KG1 (cell line): ENCODE measurements around the gene FASTKD2.

Experiments used
- DNase-seq: peaks from one replicate; lab custom pipeline; 2025; lab: John Stamatoyannopoulos, UW

FASTKD2 gene

DNA sequence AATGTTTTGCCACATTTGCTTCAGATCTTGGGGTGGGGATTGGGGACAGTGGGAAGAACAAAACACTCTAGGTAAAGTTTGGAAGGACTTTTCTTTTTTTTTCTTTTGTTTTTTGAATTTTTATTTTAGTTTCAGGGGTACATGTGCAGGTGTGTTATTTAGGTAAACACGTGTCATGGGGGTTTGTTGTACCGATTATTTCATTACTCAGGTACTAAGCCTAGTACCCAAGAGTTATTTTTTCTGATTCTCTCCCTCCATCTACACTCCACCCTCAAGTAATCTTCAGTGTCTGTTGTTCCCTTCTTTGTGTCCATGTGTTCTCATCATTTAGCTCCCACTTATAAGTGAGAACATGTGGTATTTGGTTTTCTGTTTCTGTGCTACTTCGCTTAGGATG, 73.3 kb downstream of the FASTKD2 start:
- no peak for DNase-seq

DNA sequence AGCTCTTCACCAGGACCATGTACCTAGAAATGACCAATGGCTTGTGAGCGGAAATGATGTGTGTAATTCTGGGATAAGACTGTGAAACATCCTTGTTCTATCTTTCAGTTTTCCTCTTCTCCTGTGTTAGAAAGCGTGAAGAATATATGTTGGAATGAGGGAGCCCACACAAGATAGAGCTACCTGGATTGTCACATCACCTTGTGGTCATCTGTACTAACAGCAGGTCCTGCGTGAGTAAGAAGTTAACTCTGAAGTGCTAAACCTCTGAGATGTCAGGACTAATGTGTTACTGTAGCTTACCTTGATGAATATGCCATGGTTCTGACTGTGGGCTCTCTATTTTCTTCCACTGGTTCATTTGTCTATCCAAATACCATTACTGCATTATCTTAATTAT, 75.6 kb downstream of the FASTKD2 start:
- no peak for DNase-seq
